SK-N-SH (cell line): ENCODE data around the gene CAMTA2.

Experiments
- CHD2 ChIP-seq: fragments of 150-350 bp; IDR thresholded peaks from 2 replicates; pipeline ENCODE4 v1.6.1; 2018; ENCODE audit warnings: low read length; ENCODE audit not compliant: partially characterized antibody
- CTCF ChIP-seq: fragments of 200-600 bp; sonication (generic); IDR thresholded peaks from 2 replicates; pipeline ENCODE4 v1.6.1; 2017; ENCODE audit warnings: antibody characterized with exemption, mild to moderate bottlenecking, moderate library complexity
- EP300 ChIP-seq, 2 experiments: IDR thresholded peaks; 2 replicates each; pipeline versions ENCODE4 v1.4.0 to v1.6.1; 2012; ENCODE audit warnings: borderline replicate concordance in 1 of 2, low read depth in 1 of 2, low read length in 1 of 2
- EZH2phosphoT487 ChIP-seq: fragments of 200-600 bp; sonication (generic); IDR thresholded peaks from 2 replicates; pipeline ENCODE4 v1.6.1; 2017; ENCODE audit warnings: low read depth, mixed run types, mild to moderate bottlenecking, antibody characterized with exemption, moderate library complexity, borderline replicate concordance
- GABPA ChIP-seq: IDR thresholded peaks from 2 replicates; pipeline ENCODE4 v1.4.0; 2012; ENCODE audit warnings: low read depth, mild to moderate bottlenecking
- GATA2 ChIP-seq: sonication (generic); formaldehyde crosslinking; IDR thresholded peaks from 2 replicates; pipeline ENCODE4 v1.5.0; 2020; ENCODE audit warnings: mild to moderate bottlenecking, missing genetic modification reagents
- JUND ChIP-seq: IDR thresholded peaks from 2 replicates; pipeline ENCODE4 v1.4.0; 2012
- RAD21 ChIP-seq: IDR thresholded peaks from 2 replicates; pipeline ENCODE4 v1.6.1; 2012; ENCODE audit warnings: mild to moderate bottlenecking, low read length
- RCOR1 ChIP-seq: fragments of 150-350 bp; IDR thresholded peaks from 2 replicates; pipeline ENCODE4 v1.6.1; 2017; ENCODE audit warnings: antibody characterized with exemption, low read length
- REST ChIP-seq: IDR thresholded peaks from 2 replicates; pipeline ENCODE4 v1.6.1; 2012; ENCODE audit warnings: mild to moderate bottlenecking, low read depth, low read length, moderate library complexity
- RXRA ChIP-seq: IDR thresholded peaks from 2 replicates; pipeline ENCODE4 v1.4.0; 2012; ENCODE audit warnings: low read depth, mild to moderate bottlenecking, borderline replicate concordance
- TCF12 ChIP-seq: IDR thresholded peaks from 2 replicates; pipeline ENCODE4 v1.4.0; 2012
- TEAD4 ChIP-seq: IDR thresholded peaks from 2 replicates; pipeline ENCODE4 v1.4.0; 2012; ENCODE audit warnings: mild to moderate bottlenecking, borderline replicate concordance; ENCODE audit not compliant: insufficient read depth
- ZBTB33 ChIP-seq: IDR thresholded peaks from 2 replicates; pipeline ENCODE4 v1.4.0; 2012; ENCODE audit warnings: low read depth, borderline replicate concordance

- no peak for TF ChIP-seq CTCF
- no peak for TF ChIP-seq REST
- TF ChIP-seq GATA2 (CRISPR knock-in tag) = no peak
- TF ChIP-seq GABPA = no peak
- no peak for TF ChIP-seq EP300 (IDR thresholded peaks at IDR 0.05; ENCODE audit: borderline replicate concordance in 1 of 2, low read depth in 1 of 2, low read length in 1 of 2)
- no peak for TF ChIP-seq RAD21
- TF ChIP-seq JUND = no peak
- no peak for TF ChIP-seq EZH2phosphoT487
- no peak for TF ChIP-seq RCOR1
- TF ChIP-seq RXRA = no peak
- TF ChIP-seq ZBTB33 = no peak
- TF ChIP-seq TCF12 = no peak
- no peak for TF ChIP-seq CHD2
- TF ChIP-seq TEAD4 = no peak
These were observed 1.1 kb downstream of the CAMTA2 start for GRCh38 chr17:4986403-4986802.
